Brain pericyte (primary cell): ENCODE data around the gene MKNK2.
"Not testable (repeated sequence)": the region's sequence is repeated elsewhere in the genome, so short reads cannot be mapped to it uniquely, and the experiment has no call there.

Experiments
- DNase-seq: peaks from one replicate; pipeline ENCODE4 v3.0.0-alpha.2; 2012; ENCODE audit warnings: low read depth, low spot score

MKNK2 gene

DNA sequence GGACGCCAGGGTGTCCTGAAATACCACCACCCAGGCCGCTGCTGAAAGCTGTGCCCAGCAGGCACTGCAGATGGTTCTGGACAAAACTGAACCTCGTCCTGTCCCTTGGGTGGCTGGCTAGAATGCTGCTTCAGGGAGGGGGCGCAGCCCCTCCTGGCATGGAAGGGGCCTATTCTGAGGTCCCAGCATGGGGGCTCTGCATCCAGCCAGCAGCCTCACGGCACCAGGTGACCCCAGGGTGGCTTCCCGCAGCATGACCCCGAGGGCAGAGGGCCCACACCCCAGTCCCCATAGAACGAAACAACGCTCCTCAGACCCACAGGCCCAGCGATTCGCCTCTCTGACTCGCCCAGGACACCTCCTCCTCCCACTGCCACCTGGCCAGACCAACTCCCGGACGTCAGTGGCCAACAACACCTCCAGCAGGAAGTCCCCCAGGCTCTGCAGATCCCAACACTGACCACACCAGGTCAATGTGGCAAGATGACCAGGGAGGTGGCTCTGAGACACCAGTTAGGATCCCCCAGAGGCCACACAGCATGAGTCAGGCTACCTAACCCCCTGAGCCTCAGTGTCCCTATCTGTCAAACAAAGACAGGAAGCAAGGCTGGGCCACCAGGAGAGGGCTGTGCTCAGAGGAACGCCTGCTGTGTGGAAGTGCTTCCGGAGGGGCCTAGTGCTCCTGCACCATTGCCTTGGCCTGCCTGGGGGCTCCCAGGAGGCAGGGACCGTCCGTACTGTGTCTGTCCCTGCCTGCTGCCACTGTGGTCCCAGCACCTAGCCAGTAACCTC, 6.1 kb downstream of the MKNK2 start:
- no peak for DNase-seq

DNA sequence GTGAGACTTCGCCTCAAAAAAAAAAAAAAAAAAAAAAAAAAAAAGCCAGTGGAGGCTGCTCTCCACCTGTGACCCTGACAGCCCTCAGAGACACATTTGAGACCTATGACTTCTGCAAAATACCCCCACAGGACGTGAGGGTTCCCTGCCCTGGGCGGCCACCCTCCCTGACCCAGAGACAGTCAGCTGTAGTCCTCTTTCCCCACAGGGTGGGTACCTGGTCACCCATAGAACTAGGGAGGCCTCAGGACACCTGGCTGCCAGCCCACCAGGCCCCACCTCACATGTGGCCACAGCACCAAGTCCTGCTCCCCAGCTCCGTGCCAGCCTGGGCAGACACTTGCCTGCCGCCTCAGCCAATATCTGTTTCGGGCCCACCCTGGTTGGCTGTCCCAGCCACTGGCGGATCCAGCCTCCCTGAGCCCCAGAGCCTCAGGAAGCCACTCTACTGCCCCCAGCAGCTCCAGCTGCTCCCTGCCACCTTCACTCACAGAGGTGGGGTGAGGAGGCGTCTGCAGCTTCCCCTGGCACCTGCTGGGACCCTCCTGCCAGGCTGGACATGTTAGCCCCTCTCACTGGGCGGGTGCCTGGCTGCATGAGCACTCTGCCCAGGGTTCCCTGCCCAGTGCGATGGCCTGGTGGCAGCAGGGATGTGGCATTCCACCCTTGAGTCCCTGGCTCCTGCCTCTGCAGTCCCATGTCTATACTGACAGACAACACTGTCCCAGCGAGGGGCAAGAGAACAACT, 6.9 kb downstream of the MKNK2 start:
- DNase-seq = no peak

DNA sequence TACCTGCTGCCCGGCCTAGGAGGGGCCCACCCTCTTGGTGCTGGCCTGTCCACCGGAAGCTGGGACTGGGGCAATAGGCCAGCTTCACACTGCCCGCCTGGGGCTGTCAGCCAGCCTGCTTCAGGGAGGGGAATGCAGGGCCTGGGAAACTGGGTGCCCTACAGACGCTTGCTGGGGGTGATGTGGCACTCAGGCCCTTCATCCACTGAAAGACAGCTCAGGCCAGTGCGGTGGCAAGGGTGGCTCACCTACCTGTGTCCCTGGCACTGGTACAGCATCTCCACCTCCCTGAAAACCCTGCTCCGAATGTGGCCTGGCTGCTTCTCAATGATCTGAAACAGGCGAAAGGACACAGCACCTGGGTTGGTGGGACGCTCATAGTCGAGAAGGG, 7.8 kb downstream of the MKNK2 start:
- DNase-seq = no peak

DNA sequence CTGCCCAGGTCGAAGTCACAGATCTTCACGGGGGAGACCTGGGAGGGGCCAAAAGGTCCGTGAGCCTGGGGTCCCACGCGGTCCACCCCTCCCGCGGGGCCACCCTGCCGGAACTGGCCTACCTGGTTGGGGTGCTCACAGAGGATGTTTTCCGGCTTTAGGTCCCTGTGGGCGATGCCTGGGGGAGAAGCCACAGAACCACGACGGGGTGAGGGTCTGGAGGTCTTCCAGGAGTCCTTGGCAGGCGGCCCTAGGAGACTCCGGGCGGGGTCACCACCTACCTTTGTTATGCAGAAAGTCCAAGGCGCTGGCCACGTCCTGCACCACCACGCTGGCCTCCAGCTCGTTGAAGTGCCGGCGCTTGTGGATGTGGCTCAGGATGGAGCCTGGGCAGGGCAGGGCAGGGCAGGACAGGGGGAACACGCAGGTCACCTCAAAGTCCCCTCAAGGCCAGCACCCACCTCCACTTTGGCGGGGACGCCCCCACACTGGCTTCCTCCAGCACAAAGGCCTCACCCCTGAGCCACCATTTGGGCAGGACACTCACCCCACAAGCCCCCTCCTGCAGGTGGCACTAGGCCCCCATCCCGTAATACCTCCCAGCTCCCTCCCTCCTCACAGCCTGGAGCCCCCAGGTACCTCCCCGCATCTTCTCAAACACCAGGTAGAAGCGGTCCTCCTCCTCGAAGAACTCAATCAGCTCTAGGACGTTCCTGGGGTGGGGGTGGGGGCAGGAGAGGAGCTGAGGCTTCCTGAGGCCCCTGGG, 8.4 kb downstream of the MKNK2 start:
- no peak for DNase-seq

DNA sequence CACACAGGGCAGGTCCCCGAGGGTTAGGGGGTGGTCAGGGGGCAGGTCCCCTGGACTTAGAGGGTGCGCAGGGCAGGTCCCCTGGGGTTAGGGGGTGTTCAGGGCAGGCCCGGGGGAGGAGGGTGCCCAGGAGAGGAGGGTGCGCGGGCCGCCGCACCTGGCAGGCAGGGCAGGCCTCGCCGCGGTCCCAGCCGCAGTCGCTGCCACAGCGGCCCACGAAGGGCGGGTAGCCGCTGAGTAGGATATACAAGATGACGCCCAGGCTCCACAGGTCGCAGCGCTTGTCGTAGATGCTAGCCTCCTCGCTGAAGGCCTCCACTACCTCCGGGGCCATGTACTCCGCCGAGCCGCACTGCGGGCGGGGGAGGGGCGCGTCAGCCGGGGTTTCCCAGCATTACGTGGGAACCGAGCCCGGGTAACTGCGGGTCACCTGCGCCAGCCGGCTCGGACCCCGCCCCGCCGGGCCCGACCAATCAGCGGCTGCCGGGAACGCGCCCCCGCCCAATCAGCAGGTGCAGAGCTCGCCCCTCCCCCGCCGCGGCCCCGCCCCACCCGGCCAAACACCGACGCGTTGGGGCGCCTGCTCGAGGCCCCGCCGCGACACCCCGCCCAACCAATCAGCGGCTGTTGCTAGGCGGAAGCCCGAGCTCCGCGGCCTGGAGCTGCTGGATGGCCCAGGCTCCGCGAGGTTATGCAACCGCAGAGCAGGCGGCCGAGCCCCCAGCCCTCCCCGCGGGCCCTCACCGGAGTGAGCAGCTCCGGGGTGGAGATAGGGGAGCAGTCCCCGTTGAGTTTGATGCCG, 9.2 kb downstream of the MKNK2 start:
- no peak for DNase-seq

DNA sequence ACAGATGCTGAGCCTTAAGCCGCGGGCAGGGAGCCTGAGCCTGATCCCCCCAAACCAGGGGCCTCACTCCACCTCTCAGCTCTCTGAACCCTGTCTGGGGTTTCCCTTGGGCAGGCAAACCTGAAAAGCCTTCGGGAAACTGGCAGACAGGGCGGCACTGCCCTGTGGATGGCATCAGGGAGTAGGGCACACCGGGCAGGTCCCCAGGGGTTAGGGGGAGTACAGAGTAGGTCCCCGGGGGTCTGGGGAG, 9.7 kb downstream of the MKNK2 start:
- DNase-seq = no peak

DNA sequence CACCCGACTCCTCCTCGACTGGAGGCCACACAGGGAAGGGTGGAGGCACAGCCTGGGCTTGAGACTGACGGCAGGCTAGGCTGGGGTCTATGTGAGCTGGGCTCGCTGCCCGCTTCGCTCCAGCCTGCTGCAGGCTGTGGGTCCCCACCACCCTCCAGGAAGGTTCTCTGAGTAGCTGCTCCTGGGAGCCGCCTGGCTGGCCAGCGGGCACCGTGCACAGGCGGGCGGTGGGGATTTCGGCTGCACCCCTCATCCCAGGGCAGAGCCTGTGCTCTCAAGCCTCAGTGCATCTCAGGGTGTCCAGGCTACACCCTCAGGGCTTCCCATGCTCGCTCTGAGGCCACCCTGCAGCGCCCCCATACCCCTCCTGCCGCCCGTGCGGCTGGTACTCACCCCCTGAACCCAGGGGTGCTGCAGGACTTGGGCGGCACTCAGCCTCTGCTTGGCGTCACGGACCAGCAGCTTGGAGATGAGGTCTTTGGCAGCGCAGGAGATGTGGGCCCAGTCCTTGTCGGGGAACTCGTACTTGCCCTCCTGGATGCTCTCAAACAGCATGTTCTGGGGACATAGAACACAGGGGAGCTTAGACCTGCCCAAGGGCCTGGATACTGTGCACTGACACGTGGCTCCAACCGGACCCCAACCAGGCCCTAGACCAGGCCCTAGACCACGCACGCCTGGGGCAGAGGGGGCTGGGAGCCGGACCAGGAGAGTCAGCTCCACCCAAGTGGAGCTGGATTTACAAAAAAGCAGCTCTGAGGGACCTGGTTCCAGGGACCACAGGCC, 10.2 kb downstream of the MKNK2 start:
- no peak for DNase-seq

DNA sequence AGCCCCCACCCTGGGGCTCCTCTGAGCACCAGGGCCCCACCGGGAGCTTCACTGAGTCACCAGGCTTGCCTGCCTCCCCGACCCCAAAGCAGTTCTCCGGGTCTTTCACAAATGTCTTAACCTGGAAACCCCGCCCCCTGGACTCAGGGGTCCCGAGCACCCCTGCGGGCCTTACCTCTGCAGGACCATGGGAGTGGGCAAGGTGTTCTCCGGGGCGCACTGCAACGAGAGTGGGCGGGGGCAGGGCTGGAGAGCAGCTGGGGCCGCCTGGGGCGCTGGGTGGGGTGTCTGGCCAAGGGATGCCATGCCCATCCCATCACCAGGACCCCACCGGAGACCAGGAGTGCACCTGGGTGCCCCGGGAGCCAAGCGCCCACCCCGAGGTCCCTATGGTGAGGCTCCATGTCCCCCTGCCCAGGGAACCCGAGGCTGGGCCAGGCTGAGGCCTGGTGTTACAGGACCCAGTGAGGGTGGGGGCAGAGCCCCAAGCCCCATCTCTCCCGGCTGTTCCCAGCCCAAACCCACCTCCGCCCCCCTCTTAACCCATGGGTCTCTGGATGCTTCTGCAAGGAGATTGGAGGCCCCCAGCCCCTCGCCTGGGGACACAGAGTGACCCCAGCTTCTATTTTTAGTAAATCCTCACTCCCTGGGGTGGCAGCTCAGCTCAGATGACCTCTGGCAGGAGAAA, 10.9 kb downstream of the MKNK2 start:
- DNase-seq = no peak

DNA sequence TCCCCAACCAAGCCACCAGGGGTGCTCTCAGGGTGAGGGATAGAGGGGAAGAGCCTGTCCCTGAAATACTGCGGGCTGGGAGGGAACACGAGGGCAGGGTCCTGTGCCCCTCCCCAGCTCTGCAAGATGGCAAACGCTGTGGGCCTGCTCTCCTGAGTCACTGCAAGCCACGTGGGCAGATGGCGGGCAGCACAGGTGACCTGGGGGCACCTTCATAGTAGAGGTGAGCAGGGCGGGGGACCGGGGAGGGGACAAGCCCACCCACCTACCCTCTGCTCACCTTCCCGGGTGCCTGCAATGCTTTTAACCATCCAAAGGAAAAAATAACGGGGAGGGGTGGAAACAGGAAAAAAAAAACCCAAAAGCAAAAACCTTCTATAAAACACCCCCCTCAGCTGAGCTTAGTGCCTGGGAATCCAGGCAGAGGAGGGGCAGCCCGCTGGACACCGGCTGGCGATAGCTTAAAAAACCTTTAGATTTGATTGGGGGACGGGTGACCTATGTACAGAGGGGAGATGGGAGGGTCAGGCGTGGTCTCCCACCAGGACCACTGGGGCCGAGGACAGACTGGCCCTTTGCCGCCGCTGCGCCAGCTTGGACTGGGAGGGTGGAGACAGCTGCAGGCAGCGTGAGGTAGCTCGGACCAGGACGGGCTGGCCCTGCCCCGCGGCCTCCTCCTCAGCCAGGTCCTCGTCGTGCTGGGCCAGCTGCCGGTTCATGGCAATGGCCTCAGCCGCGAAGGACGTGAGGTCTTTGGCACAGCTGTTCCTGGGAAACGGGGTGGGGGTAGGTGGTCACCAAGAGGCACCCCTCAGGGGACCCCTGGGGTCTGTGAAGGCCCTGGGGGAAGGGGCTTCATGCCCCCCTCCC, 11.7 kb downstream of the MKNK2 start:
- DNase-seq = no peak

DNA sequence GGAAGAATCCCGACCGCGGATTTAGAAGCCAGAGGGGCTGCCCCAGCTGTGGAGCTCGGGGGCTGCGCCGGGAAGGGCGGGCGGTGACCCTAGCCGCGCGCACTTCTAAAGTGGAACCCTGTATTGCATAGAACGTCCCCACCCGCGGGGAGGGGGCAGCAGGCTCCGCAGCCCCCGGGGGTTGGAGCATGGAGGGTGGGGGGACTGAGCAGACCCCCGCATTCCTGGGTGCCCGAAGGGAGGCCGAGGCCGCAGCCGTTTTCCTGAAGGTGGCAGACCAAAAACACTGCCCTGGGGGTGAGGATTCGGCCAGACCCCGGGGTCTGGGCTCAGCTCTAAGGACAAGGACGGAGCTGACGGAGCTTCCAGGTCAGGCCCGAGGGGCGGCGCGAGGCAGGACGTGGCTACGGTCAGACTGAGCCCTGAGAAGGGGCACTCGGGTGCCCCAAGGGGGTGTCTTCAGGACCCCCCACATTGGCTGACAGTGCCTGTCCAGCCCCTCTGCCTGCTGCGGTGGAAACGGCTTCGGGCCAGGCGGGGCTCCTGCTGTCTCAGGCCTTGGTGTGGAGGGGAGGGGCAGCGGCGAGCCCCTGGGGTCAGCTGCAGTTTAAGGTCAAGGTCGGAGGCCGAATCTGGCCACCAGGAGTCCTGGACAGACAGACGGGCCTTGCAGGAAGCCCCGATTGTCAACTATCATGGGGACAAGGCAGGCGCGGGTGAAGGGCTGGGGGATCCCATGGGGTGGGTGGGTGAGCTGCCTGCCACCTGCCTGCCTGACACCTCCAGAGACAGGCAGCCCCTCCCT, 12.6 kb downstream of the MKNK2 start:
- DNase-seq = no peak

DNA sequence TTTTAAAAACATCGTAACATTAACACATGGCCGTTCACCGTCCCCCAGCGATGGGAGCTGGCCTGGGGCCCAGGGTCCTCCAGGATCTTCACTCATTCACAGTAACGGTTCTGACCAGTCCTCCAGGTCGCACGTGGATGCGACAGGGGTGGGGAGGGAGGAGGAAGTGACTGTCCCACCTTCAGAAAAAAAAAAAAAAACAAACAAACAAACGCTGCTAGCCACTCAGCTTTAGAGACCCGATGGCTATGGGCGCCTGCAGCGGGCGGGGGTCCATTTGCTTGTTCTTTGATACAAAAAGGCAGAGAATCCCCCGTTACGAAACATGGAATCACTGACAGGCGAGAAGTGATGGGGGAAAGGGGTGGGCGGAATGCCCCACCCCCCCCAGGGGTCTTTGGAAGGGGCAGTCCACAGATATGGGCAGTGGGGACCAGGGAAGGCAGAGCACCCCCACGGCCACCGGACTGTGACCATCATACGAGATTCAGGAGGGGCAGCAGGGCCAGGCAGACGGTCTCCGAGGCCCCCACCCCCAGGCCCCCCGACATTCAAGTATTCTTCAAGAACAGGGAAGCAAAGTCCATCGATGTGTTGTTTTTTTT, 13.3 kb downstream of the MKNK2 start:
- no peak for DNase-seq

DNA sequence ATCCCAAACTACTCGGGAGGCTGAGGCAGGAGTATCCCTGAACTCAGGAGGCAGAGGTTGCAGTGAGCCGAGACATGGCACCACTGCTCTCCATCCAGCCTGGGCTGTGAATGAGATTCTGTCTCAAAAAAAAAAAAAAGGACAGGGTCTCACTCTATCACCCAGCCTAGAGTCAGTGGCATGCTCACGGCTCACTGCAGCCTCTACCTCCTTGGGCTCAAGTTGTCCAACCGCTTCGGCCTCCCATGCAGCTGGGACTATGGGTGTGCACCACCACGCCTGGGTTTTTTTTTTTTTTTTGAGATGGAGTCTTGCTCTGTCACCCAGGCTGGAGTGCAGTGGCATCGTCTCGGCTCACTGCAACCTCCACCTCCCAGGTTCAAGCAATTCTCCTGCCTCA, 14.6 kb downstream of the MKNK2 start:
- DNase-seq = no peak

DNA sequence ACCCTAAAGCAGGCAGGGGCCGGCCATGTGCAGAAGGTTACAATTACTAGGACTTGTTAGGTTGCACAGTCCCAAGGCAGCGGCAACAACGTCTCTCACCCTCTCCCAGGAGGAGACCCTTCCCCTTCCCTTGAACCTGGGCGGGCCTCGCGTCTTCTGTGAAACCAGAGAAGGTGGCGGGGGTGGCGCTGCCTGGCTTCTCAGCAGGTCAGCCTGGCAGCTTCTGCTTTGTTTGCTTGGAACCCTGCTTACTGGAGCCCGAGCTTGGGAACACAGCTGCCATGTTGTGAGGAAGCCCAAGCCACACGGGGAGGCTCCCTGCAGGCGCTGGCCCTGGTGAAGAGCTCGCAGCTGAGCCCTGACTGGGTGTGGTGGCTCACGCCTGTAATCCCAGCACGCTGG, 15.5 kb downstream of the MKNK2 start:
- no peak for DNase-seq

DNA sequence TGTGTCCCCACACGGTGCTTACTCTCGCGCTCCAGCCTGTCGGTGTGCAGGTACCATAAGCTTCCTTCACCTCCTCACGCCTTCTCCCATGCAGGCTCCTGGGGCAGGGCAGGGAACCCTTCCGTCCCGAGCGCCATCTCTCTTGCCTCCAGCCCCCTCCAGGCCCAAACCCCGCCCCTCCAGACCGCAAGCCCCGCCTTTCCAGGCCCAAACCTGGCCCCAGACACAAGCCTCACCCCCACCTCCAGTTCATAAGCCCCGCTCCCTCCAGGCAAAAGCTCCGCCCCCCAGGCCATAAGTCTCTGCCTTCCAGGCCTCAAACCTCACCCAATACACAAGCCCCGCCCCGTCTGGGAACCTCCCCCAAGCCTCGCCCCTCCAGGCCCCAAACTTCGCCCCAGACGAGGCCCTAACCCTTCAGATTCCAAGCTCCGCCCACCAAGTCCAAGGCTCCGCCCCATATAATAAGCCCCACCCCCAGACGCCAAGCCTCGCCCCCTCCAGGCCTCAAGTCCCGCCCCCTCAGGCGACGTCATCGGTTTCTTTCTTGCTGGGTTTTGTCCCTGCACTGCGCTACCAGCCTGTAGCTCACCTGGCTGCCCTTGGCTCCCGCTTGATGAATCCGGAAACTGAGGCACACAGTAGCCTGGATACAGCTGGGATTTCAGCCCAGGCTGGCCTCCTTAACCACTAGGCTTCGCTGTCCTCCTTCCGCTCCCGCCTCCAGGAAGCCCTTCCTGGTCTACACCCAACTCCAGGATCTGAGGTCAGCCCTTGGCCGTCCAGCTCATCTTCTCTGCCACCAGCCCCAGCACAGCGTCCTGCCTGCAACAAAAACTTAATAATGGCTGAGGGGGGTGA, 16.1 kb downstream of the MKNK2 start:
- no peak for DNase-seq

DNA sequence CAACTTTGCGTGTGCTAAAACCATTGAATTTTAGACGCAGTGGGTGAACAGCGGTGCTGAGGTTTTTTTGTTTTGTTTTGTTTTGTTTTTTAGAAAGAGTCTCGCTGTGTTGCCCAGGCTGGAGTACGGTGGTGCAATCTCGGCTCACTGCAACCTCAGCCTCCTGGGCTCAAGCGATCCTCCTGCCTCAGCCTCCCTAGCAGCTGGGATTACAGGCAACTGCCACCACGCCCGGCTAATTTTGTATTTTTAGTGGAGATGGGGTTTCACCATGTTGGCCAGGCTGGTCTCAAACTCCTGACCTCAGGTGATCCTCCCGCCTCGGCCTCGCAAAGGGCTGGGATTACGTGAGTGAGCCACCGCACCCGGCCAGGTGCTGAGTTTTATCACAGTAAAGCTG, 16.8 kb downstream of the MKNK2 start:
- DNase-seq = not testable (repeated sequence)

DNA sequence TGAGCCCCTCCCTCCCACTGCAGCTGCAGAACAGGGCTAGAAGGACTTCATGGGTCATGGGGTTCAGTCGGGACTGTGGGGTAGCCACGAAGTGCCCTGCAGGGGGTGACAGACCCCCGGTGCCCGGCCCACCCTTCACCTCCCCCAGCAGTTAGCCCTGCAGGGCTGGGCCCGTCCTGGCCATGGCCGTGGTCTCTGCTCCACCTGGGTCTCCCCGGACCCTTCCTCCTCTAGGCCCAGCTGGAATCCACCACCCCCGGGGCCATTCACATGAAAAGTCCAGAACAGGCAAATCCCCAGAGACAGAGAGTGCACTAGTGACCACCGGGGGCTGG, 17.3 kb downstream of the MKNK2 start:
- no peak for DNase-seq

DNA sequence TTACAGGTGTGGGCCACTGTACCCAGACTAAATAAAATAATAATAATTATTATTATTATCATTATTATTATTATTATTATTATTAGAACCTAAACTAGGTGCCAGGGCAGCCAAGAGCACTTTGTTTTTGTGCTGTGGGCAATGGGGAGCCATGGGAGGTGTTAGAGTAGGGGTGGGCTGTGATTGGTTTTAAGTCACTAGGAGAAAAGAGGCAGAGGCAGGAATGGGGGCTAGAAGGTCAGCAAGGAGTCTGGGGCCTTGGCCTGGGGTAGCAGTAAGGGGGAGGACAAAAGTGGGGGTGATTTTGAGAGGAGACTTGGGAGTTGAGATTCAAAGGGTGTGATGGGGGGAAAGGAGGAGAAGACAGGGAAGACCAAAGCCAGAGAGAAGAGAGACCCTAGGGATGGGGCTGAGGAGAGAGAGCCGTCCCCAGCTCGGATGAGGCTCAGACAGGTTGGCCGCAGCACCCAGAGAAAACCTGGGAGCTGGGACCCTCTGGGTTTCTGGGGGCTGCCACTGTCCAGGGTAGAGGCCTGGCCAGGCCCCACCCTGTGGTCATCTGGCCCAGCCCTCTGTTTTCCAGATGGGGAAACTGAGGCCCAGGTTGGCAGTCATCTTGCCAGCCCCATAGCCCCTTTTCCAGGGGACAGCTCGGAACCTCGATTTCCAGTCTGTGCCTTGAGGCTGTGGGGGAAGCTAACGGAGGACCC, 17.8 kb downstream of the MKNK2 start:
- DNase-seq = no peak
